Uterus (tissue), 4 donors: ENCODE measurements around the gene CPNE9. TPM values are rescaled to one million over a fixed set of nuclear protein-coding genes. Genes with fewer than 3 reads are reported as not detected.

Source experiments
- DNase-seq, 2 donors: peaks; one replicate each; pipeline ENCODE4 v3.0.0-alpha.2; 2019 to 2020
- H3K27ac ChIP-seq, 2 donors: fragments of 200-600 bp; sonication (generic); 1 replicate in 1 of 2; 2 replicates in 1 of 2; pipeline ENCODE4 v1.5.1; 2016 to 2018
- H3K27me3 ChIP-seq, 2 donors: fragments of 200-600 bp; sonication (generic); one replicate each; pipeline ENCODE4 v1.5.1; 2018 to 2019; ENCODE audit warnings: control low read depth in 1 of 2
- H3K36me3 ChIP-seq, 2 donors: fragments of 200-600 bp; sonication (generic); one replicate each; pipeline ENCODE4 v1.5.1; 2019; ENCODE audit warnings: control low read depth in 1 of 2
- H3K4me1 ChIP-seq, 2 donors: fragments of 200-600 bp; sonication (generic); one replicate each; pipeline ENCODE4 v1.5.1; 2018 to 2019; ENCODE audit warnings: control low read depth in 1 of 2
- H3K4me3 ChIP-seq, 2 donors: fragments of 200-600 bp; sonication (generic); 1 replicate in 1 of 2; 2 replicates in 1 of 2; pipeline ENCODE4 v1.5.1; 2018 to 2019; ENCODE audit warnings: mild to moderate bottlenecking in 1 of 2
- H3K9me3 ChIP-seq, 2 donors: fragments of 200-600 bp; sonication (generic); one replicate each; pipeline ENCODE4 v1.5.1; 2019; ENCODE audit warnings: control low read depth in 1 of 2
- POLR2A ChIP-seq, 2 donors: fragments of 450-650 bp; IDR thresholded peaks; one replicate each; pipeline ENCODE4 v1.6.1; 2016; ENCODE audit warnings: antibody characterized with exemption in 2 of 2, mild to moderate bottlenecking in 1 of 2, moderate library complexity in 1 of 2
- intact Hi-C: fragments of 100-400 bp; cut with DNase I; formaldehyde crosslinking; loops from one replicate; pipeline ENCODE4 v1.15.1; 2023; ENCODE audit warnings: low total_unique reads
- total RNA-seq, 4 donors: library from RNA; depleted of rRNA in 3 of 4; stranded (reverse); fragments of >200 nt in 3 of 4; gene quantifications; one replicate each; pipeline versions ENCODE4 v1.1.0 to v1.2.4, GENCODE V29; 2014 to 2023
- TF ChIP-seq, protein P1 (sequence below), 4 experiments: fragments of 200-600 bp in 2 of 4; fragments of 450-650 bp in 2 of 4; sonication (generic) in 2 of 4; IDR thresholded peaks; one replicate each; pipeline ENCODE4 v1.5.1; 2016 to 2019; ENCODE audit warnings: antibody characterized with exemption in 4 of 4, mild to moderate bottlenecking in 2 of 4, moderate library complexity in 1 of 4
- donor health status: DM: yes; HTN: yes; CAD: no.

The CPNE9 gene
- total RNA-seq, 4 donors from 2014 or later: not detected

DNA sequence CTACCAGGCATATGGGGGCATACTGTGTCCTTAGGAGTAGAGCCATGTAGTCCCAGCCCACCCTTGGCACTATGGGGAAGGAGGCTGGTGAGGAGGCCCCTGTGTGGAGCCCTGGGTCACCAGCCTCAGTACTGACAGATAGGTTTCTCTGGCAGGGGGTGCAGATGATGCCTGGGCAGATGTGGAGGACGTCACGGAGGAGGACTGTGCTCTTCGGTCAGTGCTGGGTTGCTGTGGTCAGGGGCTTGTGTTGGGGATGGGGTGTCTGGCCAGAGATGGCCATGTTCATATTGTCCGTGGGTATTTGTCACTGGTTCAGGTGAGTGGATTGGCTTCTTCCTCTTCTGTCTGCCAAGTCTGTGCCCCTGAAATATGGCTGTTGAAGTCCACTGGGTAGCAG lies 34.4 kb upstream of the CPNE9 start:
- intact Hi-C loops: no loop called here
- peaks cover 0 to 5% of the 10 kb centered on the region in 2 donors for H3K4me1 ChIP-seq
- no peaks in the 10 kb centered on the region for H3K36me3 ChIP-seq
- H3K9me3 ChIP-seq: no peaks in the 10 kb centered on the region
- H3K27ac ChIP-seq: no peak overlapping the region
- H3K27me3 ChIP-seq: no peaks in the 10 kb centered on the region
- TF ChIP-seq, protein P1, sequence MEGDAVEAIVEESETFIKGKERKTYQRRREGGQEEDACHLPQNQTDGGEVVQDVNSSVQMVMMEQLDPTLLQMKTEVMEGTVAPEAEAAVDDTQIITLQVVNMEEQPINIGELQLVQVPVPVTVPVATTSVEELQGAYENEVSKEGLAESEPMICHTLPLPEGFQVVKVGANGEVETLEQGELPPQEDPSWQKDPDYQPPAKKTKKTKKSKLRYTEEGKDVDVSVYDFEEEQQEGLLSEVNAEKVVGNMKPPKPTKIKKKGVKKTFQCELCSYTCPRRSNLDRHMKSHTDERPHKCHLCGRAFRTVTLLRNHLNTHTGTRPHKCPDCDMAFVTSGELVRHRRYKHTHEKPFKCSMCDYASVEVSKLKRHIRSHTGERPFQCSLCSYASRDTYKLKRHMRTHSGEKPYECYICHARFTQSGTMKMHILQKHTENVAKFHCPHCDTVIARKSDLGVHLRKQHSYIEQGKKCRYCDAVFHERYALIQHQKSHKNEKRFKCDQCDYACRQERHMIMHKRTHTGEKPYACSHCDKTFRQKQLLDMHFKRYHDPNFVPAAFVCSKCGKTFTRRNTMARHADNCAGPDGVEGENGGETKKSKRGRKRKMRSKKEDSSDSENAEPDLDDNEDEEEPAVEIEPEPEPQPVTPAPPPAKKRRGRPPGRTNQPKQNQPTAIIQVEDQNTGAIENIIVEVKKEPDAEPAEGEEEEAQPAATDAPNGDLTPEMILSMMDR (IDR thresholded peaks at IDR 0.05): no peak
- TF ChIP-seq POLR2A (IDR thresholded peaks at IDR 0.05): no peak
- no peak for DNase-seq
- H3K4me3 ChIP-seq: no peak overlapping the region

DNA sequence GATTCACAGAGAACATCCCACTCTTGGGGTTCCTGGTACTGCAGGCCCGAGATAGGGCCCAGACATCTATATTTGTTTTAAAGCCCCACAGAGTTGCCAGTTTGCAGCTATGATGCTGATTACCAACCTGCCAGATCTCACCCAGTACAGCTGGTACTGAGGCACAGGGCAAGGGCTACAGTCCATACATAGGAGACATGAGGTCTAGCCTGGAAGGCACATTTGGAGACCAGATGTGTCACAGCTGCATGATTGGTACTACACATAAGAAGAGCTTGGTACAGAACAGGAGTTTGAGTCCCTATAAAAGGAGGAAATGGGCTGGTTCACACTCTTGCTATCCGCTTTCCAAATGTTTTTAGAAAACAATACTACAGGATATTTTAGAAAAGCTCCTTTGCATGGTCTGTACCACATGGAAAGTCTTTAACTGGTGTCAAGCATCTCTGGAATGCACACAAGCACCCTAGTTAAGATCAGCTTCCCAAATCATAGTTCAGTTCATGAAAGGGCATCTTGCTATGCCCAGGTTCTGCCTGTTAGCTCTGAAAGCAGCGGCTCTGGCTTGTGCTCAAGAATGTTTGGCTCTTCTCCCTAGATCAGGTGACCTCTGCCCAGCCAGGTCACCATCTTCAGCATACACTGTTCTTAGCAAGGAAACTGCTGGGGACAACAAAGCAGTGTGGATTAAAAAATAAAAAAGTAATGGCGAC lies 33.8 kb upstream of the CPNE9 start:
- intact Hi-C loops: no loop called here
- H3K4me3 ChIP-seq: no peak overlapping the region
- no peaks in the 10 kb centered on the region for H3K27me3 ChIP-seq
- no peaks in the 10 kb centered on the region for H3K9me3 ChIP-seq
- H3K36me3 ChIP-seq: no peaks in the 10 kb centered on the region
- peaks cover 0 to 5% of the 10 kb centered on the region in 2 donors for H3K4me1 ChIP-seq
- DNase-seq: no peak
- H3K27ac ChIP-seq: no peak overlapping the region
- TF ChIP-seq, protein P1 (IDR thresholded peaks at IDR 0.05): no peak
- TF ChIP-seq POLR2A (IDR thresholded peaks at IDR 0.05): no peak

DNA sequence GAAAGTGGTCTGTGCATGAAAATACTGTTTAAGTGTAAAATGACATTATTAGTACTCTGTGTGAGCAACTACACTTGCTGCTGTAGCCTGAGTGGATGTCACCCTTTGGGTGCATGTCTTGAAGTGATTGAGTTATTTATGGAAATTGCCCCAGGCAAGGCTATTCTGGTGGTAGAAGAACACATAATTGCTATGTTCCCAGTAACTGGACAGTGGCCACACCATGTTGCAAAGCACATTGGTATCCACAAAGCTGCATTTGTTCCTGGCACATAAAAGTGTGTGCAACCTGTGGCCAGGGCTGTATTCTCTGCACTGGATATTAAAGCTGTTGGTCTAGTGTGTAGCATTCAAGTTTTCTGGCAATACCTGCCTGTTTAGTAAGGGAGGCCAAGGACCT lies 30.6 kb upstream of the CPNE9 start:
- Histone ChIP-seq H3K4me1 (peaks cover 0 to 5% of the 10 kb centered on the region in 2 donors), H3K27ac (no peak overlapping the region), H3K27me3 (no peaks in the 10 kb centered on the region), H3K4me3 (no peak overlapping the region), H3K9me3 (no peaks in the 10 kb centered on the region), H3K36me3 (no peaks in the 10 kb centered on the region)
- no peak for DNase-seq
- TF ChIP-seq POLR2A (IDR thresholded peaks at IDR 0.05): no peak
- TF ChIP-seq, protein P1 (IDR thresholded peaks at IDR 0.05): no peak
- intact Hi-C loops: no loop called here

DNA sequence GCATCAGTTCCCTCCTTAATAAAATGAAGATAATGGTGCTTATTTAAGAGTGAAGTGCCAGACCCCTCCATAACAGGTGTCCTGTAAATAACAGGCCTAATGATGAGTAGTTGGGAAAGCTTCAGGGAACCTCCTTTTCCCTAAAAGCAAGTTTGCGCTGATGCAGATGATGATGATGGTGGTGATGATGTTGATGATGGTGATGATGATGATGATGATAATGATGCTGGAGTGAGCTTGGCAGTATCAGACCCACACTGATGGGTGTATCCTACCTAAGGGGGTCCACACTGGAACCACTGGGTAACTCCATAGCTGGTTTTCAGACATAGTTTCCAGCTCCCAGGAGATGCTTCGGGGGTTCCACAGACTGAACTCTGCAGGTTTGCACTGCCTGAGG lies 29.9 kb upstream of the CPNE9 start:
- Histone ChIP-seq H3K4me1 (peaks cover 0 to 5% of the 10 kb centered on the region in 2 donors), H3K27ac (no peak overlapping the region), H3K9me3 (no peaks in the 10 kb centered on the region), H3K36me3 (no peaks in the 10 kb centered on the region), H3K27me3 (no peaks in the 10 kb centered on the region), H3K4me3 (no peak overlapping the region)
- no peak for TF ChIP-seq POLR2A (IDR thresholded peaks at IDR 0.05)
- TF ChIP-seq, protein P1 (IDR thresholded peaks at IDR 0.05): no peak
- intact Hi-C loops: no loop called here
- no peak for DNase-seq

DNA sequence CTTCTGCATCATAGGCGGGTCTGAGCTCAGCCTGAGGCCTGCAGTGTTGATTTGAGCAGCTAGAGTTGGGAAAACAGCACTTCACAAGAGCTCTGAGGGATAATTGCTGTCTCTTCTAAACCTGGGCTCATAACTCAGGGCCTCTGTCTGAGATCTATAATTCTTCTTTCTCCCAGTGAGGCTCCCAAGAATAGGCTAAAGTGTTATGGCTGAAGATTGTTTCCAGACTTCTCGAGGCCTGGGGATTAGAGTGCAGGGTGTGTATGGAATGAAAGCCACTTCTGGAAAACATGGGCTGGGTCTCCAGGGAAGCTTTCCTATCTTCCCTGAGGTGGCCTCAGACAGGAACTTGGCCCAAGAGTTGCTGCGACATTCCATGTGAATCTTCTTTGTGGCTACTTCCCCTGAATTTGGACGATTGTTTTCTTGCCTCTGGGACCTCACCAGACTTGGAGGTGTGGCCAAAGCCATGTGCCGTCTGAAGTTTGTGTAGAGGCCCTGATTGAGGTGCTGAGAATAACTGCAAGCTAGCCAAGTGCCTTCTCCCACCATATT lies 27.8 kb upstream of the CPNE9 start:
- H3K9me3 ChIP-seq: no peaks in the 10 kb centered on the region
- H3K4me1 ChIP-seq: no peaks in the 10 kb centered on the region
- DNase-seq: no peak
- TF ChIP-seq, protein P1 (IDR thresholded peaks at IDR 0.05): no peak
- no peak for TF ChIP-seq POLR2A (IDR thresholded peaks at IDR 0.05)
- H3K27me3 ChIP-seq: no peaks in the 10 kb centered on the region
- intact Hi-C loops: no loop called here
- no peak overlapping the region for H3K4me3 ChIP-seq
- H3K36me3 ChIP-seq: no peaks in the 10 kb centered on the region
- no peak overlapping the region for H3K27ac ChIP-seq
